ENCODE measurements around the gene WDR1. TPM values are rescaled to one million over a fixed set of nuclear protein-coding genes. Genes with fewer than 3 reads are reported as not detected.
A peak's percentile ranks its signal among the peaks of the same experiment; 100 is the strongest.

The WDR1 gene
- total RNA-seq, 1 donor from 2014 or later = 200 TPM

DNA sequence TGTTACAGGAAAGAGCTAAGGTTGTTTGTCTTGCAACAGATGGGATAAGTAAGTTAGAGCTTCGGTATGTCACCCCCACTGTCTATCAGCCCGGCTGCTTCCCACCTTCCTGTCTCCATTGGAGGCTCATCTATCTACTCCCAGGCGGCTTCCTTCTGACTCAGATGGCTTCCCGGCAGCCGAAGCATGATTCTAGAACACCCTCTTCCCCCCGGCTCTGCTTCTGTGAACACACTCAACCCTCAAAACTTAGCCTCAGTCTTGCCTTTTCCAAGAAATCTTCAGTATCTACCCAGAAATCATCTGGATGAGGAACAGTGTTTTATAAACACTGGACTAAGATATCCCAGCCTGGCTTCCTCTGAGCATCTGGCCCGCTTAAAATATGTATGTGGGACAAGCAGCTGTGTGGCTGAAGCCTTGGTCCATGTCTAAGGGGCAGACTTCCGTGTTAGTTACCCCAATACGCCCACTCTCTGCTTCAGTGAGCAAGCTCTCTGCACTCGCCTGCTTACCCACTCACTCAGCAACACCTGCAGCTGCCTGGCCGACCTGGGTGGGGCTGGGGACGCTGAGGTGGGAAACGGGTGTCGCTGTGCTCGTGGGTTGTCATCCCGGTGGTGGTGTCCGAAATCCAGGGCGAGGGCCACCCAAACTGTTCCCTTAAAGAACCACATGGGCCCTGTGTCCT is 83.3 kb downstream of the WDR1 start:
- Mint-ChIP-seq H3K9me3 (ENCODE audit: low read depth) (no peaks in the 10 kb centered on the region), H3K27ac (no peak overlapping the region), H3K4me1 (ENCODE audit: low read depth) (peaks cover 28% of the 10 kb centered on the region), H3K36me3 (ENCODE audit: insufficient read depth) (no peaks in the 10 kb centered on the region), H3K4me3 (ENCODE audit: low read depth) (no peak overlapping the region), H3K27me3 (peaks cover 3% of the 10 kb centered on the region)
- TF ChIP-seq, protein P1, sequence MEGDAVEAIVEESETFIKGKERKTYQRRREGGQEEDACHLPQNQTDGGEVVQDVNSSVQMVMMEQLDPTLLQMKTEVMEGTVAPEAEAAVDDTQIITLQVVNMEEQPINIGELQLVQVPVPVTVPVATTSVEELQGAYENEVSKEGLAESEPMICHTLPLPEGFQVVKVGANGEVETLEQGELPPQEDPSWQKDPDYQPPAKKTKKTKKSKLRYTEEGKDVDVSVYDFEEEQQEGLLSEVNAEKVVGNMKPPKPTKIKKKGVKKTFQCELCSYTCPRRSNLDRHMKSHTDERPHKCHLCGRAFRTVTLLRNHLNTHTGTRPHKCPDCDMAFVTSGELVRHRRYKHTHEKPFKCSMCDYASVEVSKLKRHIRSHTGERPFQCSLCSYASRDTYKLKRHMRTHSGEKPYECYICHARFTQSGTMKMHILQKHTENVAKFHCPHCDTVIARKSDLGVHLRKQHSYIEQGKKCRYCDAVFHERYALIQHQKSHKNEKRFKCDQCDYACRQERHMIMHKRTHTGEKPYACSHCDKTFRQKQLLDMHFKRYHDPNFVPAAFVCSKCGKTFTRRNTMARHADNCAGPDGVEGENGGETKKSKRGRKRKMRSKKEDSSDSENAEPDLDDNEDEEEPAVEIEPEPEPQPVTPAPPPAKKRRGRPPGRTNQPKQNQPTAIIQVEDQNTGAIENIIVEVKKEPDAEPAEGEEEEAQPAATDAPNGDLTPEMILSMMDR (IDR thresholded peaks at IDR 0.05; ENCODE audit: unreplicated experiment) = no peak
- DNase-seq (ENCODE audit: low spot score, unreplicated experiment) = no peak

DNA sequence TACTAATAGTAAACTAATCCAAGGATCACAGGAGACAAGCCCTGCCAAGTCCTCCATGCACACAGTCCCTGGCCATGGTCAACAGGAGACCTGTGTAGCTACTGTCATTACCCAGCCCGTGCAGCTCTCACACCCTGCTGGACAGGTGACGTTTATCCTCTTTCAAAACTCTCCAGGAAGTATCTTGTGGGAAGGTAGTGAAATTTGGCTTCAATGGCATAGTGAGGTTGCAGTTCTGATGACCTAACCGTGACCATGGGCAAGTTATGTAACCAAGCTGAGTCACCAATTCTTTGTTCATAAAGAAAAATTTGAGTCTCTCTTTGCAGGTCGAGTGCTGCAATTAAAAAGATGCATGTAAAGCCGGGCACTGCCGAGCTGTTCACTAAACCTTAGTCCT is 84.0 kb downstream of the WDR1 start:
- DNase-seq (ENCODE audit: low spot score, unreplicated experiment) = no peak
- H3K27ac Mint-ChIP-seq = peak overlapping the region; percentile 10
- no peak overlapping the region for H3K4me3 Mint-ChIP-seq (ENCODE audit: low read depth)
- no peaks in the 10 kb centered on the region for H3K36me3 Mint-ChIP-seq (ENCODE audit: insufficient read depth)
- H3K4me1 Mint-ChIP-seq (ENCODE audit: low read depth) = peaks cover 28% of the 10 kb centered on the region
- H3K9me3 Mint-ChIP-seq (ENCODE audit: low read depth) = no peaks in the 10 kb centered on the region
- TF ChIP-seq, protein P1 (IDR thresholded peaks at IDR 0.05; ENCODE audit: unreplicated experiment) = no peak
- peaks cover 3% of the 10 kb centered on the region for H3K27me3 Mint-ChIP-seq

DNA sequence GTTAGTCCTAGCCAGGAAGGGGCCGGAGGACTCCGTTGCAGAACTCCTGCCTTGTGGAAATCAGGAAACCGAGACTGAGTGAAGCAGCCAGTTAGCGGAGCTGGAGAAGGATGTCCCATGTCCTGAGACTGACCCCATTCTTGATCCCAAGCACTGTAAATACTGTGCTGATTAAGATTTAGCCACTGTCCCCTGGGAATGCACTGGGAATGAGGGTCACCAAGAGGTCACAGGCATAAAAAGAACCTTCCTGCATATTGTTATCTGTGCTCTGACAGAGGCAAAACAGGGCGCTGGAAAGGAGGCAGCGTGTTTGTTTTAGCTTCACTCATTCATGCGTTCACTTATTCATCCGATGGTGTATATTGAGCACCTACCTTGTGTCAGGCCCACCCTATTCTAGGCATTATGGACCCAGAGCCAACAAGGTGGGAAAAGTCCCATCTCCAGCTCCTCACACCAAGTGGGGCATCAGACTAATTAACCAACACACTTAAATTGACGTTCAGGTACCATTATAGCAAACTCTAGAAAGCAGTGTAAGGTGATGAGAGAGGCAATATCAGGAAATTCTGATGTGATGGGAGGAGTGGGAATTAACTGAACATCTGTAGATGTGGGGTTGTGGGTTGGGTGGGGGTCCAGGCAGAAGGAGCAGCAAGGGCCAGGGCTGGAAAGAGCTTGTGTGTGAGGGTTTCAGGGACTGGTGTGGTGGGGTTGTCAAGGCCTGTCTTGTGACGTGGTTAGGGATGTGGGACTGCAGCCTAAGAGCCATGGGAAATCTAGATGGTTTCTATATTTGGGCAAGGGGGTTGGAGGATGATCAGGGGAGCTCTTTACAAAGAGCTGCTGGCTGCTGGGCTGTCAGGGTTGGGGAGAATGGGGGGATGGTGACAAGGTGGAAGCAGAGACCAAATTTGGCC is 84.7 kb downstream of the WDR1 start:
- H3K27ac Mint-ChIP-seq = peak overlapping the region; percentile 82
- no peaks in the 10 kb centered on the region for H3K36me3 Mint-ChIP-seq (ENCODE audit: insufficient read depth)
- no peak overlapping the region for H3K4me3 Mint-ChIP-seq (ENCODE audit: low read depth)
- peaks cover 3% of the 10 kb centered on the region for H3K27me3 Mint-ChIP-seq
- H3K9me3 Mint-ChIP-seq (ENCODE audit: low read depth) = peaks cover 3% of the 10 kb centered on the region
- TF ChIP-seq, protein P1 (IDR thresholded peaks at IDR 0.05; ENCODE audit: unreplicated experiment) = no peak
- DNase-seq (ENCODE audit: low spot score, unreplicated experiment) = no peak
- H3K4me1 Mint-ChIP-seq (ENCODE audit: low read depth) = peaks cover 28% of the 10 kb centered on the region

DNA sequence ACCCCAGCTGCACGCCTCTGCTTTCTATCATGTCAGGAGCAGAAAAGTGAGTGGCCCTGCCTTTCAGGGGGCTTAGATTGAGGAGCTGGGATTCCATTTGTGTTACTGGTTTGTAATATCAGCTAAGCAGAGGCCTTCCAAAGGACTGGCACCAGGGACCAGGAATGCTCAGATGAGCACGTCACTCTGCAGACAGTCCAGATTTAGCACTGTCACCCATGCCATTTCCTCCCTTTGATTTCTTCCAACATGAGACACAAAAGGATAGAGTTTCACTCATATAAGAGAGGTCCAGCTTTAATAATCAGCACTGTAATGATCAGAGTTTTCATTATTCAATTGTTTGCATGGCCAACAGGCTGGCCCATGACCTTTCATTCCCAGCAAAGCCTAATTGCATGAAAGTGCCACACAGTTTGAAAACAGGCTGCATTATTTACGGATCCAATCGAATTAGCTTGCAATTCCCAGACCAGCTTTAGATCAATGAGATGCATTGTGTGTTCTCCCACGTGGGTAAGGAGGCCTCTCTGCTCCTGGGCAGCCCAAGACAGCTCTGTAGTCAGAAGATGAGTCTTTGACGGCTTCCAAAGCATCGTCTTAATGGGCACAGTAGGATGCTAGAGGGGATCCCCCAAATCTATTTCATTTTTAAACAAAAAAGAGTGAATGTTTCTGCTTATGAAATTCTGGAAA is 85.5 kb downstream of the WDR1 start:
- DNase-seq (ENCODE audit: low spot score, unreplicated experiment) = no peak
- peaks cover 3% of the 10 kb centered on the region for H3K9me3 Mint-ChIP-seq (ENCODE audit: low read depth)
- peaks cover 28% of the 10 kb centered on the region for H3K4me1 Mint-ChIP-seq (ENCODE audit: low read depth)
- peak overlapping the region; percentile 82 for H3K27ac Mint-ChIP-seq
- H3K27me3 Mint-ChIP-seq = peaks cover 3% of the 10 kb centered on the region
- H3K4me3 Mint-ChIP-seq (ENCODE audit: low read depth) = no peak overlapping the region
- H3K36me3 Mint-ChIP-seq (ENCODE audit: insufficient read depth) = no peaks in the 10 kb centered on the region
- TF ChIP-seq, protein P1 (IDR thresholded peaks at IDR 0.05; ENCODE audit: unreplicated experiment) = no peak

DNA sequence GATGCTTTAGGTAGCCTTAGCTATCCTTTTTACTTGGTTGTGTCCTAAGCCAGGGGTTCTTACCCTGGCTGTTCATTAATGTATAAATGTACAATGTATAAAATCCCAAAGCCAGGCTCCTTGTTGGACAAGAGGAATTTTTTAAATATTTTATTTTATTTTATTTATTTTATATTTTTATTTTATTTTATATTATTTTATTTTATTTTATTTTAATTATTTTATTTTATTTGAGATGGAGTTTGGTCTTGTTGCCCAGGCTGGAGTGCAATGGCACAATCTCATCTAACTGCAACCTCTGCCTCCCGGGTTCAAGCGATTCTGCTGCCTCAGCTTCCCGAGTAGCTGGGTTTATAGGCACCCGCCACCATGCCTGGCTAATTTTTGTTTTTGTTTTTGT is 87.2 kb downstream of the WDR1 start:
- Mint-ChIP-seq H3K4me3 (ENCODE audit: low read depth) (no peak overlapping the region), H3K27me3 (peaks cover 3% of the 10 kb centered on the region), H3K9me3 (ENCODE audit: low read depth) (peaks cover 3% of the 10 kb centered on the region), H3K4me1 (ENCODE audit: low read depth) (peaks cover 28% of the 10 kb centered on the region), H3K36me3 (ENCODE audit: insufficient read depth) (no peaks in the 10 kb centered on the region), H3K27ac (no peak overlapping the region)
- no peak for DNase-seq (ENCODE audit: low spot score, unreplicated experiment)
- TF ChIP-seq, protein P1 (IDR thresholded peaks at IDR 0.05; ENCODE audit: unreplicated experiment) = no peak
